ENCODE measurements around the gene BTNL8.

DNA sequence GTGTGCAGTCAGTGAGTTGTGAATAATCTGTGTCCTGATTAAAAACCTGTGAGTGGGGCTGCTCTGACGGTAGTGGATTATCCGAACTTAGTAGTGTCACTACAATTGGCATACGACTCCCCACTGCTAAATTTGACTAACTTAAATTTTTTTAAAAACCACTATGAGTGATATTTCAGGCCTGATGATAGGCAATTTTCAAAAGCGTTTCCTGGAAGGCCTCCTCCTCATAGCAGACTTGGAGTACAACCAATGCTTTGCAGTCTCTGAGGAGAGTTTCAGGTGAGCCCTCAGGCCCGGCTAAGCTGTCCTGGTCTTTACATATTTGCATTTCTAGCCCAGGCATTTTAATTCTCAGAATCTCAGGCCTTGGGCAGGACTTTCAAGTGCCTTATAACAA lies 10.8 kb downstream of the BTNL8 start:
- TF ChIP-seq POLR2A (IDR thresholded peaks at IDR 0.05), result no peak
- TF ChIP-seq, protein P1, sequence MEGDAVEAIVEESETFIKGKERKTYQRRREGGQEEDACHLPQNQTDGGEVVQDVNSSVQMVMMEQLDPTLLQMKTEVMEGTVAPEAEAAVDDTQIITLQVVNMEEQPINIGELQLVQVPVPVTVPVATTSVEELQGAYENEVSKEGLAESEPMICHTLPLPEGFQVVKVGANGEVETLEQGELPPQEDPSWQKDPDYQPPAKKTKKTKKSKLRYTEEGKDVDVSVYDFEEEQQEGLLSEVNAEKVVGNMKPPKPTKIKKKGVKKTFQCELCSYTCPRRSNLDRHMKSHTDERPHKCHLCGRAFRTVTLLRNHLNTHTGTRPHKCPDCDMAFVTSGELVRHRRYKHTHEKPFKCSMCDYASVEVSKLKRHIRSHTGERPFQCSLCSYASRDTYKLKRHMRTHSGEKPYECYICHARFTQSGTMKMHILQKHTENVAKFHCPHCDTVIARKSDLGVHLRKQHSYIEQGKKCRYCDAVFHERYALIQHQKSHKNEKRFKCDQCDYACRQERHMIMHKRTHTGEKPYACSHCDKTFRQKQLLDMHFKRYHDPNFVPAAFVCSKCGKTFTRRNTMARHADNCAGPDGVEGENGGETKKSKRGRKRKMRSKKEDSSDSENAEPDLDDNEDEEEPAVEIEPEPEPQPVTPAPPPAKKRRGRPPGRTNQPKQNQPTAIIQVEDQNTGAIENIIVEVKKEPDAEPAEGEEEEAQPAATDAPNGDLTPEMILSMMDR (IDR thresholded peaks at IDR 0.05), result no peak
